MM.1S (cell line): ENCODE data around the gene HOXC6.

ENCODE experiments used
- DNase-seq: peaks from one replicate; pipeline ENCODE4 v3.0.0-alpha.2; 2015
- H2AFZ ChIP-seq: fragments of 300-600 bp; sonication (generic); 2 replicates; pipeline ENCODE4 v1.6.0; 2016; ENCODE audit warnings: antibody characterized with exemption, low read length
- H3F3A ChIP-seq: fragments of 300-600 bp; sonication (generic); 2 replicates; pipeline ENCODE4 v1.6.1; 2016; ENCODE audit warnings: mild to moderate bottlenecking, antibody characterized with exemption, low read length, moderate library complexity, mixed read lengths; ENCODE audit not compliant: insufficient read depth
- H3K27ac ChIP-seq: fragments of 300-600 bp; sonication (generic); 2 replicates; pipeline ENCODE4 v1.5.1; 2016; ENCODE audit warnings: mild to moderate bottlenecking, low read length
- H3K27me3 ChIP-seq: fragments of 300-600 bp; sonication (generic); replicated peaks from 2 replicates; pipeline ENCODE4 v1.6.0; 2016; ENCODE audit warnings: low read length; ENCODE audit not compliant: insufficient read depth
- H3K36me3 ChIP-seq: fragments of 300-600 bp; sonication (generic); replicated peaks from 2 replicates; pipeline ENCODE4 v1.6.1; 2016; ENCODE audit warnings: mild to moderate bottlenecking, low read length, mixed read lengths; ENCODE audit not compliant: insufficient read depth
- H3K4me1 ChIP-seq: fragments of 300-600 bp; sonication (generic); 2 replicates; pipeline ENCODE4 v1.6.1; 2016; ENCODE audit warnings: low read length, mixed read lengths
- H3K4me2 ChIP-seq: fragments of 300-600 bp; sonication (generic); 2 replicates; pipeline ENCODE4 v1.6.0; 2016; ENCODE audit warnings: low read depth, low read length
- H3K4me3 ChIP-seq: fragments of 300-600 bp; sonication (generic); 2 replicates; pipeline ENCODE4 v1.5.1; 2016; ENCODE audit warnings: low read length, mixed read lengths
- H3K79me2 ChIP-seq: fragments of 300-600 bp; sonication (generic); 2 replicates; pipeline ENCODE4 v1.6.1; 2016; ENCODE audit warnings: mixed run types, low read length, mixed read lengths
- H3K9ac ChIP-seq: fragments of 300-600 bp; sonication (generic); 2 replicates; pipeline ENCODE4 v1.6.1; 2016; ENCODE audit warnings: low read length, mixed read lengths
- H3K9me2 ChIP-seq: fragments of 300-600 bp; sonication (generic); replicated peaks from 2 replicates; pipeline ENCODE4 v1.6.1; 2016; ENCODE audit warnings: mild to moderate bottlenecking, low read length, mixed read lengths; ENCODE audit not compliant: insufficient read depth
- H3K9me3 ChIP-seq: fragments of 300-600 bp; sonication (generic); replicated peaks from 2 replicates; pipeline ENCODE4 v1.6.1; 2016; ENCODE audit warnings: mild to moderate bottlenecking, low read length, mixed read lengths; ENCODE audit not compliant: insufficient read depth
- H4K20me1 ChIP-seq: fragments of 300-600 bp; sonication (generic); 2 replicates; pipeline ENCODE4 v1.6.1; 2016; ENCODE audit warnings: mild to moderate bottlenecking, low read length, moderate library complexity, mixed read lengths; ENCODE audit not compliant: insufficient read depth
- EZH2 ChIP-seq: fragments of 300-600 bp; sonication (generic); optimal IDR thresholded peaks from 2 replicates; pipeline ENCODE3; 2017; ENCODE audit warnings: low read depth, mild to moderate bottlenecking, antibody characterized with exemption, low read length, mixed read lengths
- EZH2phosphoT487 ChIP-seq: fragments of 300-600 bp; sonication (generic); IDR thresholded peaks from 2 replicates; pipeline ENCODE4 v1.6.1; 2018; ENCODE audit warnings: antibody characterized with exemption, low read length
- TF ChIP-seq, protein P1 (sequence below): fragments of 300-600 bp; sonication (generic); IDR thresholded peaks from 2 replicates; pipeline ENCODE4 v1.5.1; 2016; ENCODE audit warnings: antibody characterized with exemption, low read length, mixed read lengths

Gene HOXC6

DNA sequence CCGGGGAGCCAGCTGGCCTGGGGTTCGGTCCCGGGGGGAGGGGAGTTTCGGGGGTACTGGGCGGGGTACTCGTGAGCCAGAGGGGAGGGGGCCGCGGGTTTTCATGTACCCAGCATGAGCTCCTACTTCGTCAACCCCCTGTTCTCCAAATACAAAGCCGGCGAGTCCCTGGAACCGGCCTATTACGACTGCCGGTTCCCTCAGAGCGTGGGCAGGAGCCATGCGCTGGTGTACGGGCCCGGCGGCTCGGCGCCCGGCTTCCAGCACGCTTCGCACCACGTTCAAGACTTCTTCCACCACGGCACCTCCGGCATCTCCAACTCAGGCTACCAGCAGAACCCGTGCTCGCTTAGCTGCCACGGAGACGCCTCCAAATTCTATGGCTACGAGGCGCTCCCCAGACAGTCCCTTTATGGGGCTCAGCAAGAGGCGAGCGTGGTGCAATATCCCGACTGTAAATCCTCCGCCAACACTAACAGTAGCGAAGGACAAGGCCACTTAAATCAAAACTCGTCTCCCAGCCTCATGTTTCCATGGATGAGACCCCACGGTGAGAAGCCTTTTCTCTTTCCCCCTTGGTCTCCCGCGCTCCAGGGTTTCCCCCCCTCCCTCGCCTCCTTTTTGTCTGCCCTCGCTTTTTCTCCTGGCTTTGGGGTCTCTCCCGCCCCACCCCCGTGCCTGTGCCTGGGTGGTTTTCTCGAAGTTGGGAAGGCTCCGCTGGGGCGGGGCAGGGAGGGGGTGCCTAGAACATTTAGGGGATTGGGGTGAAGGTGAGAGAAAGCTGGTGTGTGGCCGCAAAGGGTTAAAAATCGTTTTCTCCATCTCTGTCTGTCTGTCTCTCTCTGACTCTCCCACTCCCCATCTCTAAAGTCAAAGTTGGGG lies 18.8 kb upstream of the HOXC6 start:
- no peaks in the 10 kb centered on the region for H3K79me2 ChIP-seq
- no peaks in the 10 kb centered on the region for H4K20me1 ChIP-seq
- no peak overlapping the region for H3K9ac ChIP-seq
- no peaks in the 10 kb centered on the region for H3F3A ChIP-seq
- no peak overlapping the region for H3K4me2 ChIP-seq
- H2AFZ ChIP-seq = no peak overlapping the region
- H3K4me1 ChIP-seq = 0 out of 2 replicates have a peak, but pooled peaks cover 5% of the 10 kb centered on the region
- peak; percentile 96 for TF ChIP-seq EZH2
- TF ChIP-seq, protein P1, sequence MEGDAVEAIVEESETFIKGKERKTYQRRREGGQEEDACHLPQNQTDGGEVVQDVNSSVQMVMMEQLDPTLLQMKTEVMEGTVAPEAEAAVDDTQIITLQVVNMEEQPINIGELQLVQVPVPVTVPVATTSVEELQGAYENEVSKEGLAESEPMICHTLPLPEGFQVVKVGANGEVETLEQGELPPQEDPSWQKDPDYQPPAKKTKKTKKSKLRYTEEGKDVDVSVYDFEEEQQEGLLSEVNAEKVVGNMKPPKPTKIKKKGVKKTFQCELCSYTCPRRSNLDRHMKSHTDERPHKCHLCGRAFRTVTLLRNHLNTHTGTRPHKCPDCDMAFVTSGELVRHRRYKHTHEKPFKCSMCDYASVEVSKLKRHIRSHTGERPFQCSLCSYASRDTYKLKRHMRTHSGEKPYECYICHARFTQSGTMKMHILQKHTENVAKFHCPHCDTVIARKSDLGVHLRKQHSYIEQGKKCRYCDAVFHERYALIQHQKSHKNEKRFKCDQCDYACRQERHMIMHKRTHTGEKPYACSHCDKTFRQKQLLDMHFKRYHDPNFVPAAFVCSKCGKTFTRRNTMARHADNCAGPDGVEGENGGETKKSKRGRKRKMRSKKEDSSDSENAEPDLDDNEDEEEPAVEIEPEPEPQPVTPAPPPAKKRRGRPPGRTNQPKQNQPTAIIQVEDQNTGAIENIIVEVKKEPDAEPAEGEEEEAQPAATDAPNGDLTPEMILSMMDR = no peak
- no peaks in the 10 kb centered on the region for H3K9me2 ChIP-seq
- no peak for DNase-seq
- peaks cover 95% of the 10 kb centered on the region for H3K27me3 ChIP-seq
- no peaks in the 10 kb centered on the region for H3K9me3 ChIP-seq
- no peak overlapping the region for H3K27ac ChIP-seq
- H3K4me3 ChIP-seq = no peak overlapping the region
- no peaks in the 10 kb centered on the region for H3K36me3 ChIP-seq

DNA sequence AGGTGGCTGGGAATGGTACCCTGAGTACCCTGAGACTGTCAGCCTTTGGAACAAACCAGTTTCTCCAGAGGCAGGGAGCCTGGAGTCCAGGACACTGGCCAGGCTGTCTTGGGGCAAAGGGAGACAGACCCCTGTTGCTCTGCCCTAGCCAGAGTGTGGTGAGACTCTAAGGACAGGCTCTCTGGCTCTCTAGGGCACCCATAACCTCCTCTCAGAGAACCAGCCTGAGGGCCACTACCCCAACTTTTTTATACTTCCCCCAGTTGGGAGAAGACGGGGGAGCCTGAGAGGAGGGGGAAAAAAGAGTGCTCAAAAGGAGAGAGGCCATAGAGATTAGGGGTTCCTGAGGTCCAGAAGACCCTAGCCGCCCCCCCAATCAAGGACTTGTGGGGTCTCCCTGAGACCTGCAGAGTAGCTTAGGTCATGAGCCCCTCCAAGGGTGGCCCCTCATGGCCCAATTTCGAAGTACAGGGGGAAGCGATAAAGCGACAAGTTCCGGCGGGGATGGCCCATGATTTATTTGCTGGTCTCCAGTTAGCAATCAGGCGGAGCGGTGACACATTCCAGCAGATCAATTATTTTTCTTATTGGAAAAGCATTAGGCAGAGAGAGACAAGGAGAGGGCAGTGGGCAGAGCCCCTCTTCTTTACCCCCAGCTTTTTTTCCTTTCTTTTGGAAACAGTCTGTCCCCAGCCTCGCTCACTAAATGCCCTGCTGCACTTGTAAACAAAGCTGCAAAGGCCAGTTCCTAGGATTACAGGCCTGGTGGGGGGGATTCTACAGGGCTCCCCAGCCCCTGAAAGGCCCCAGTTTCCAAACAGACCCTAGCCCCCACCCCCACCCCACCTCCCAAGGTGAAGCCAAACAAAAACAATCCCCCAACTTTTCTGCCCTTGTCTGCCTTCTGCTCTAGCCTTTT lies 17.9 kb upstream of the HOXC6 start:
- Histone ChIP-seq H3K4me3 (no peak overlapping the region), H2AFZ (no peak overlapping the region), H3K79me2 (no peaks in the 10 kb centered on the region), H4K20me1 (no peaks in the 10 kb centered on the region), H3K4me1 (0 out of 2 replicates have a peak, but pooled peaks cover 5% of the 10 kb centered on the region), H3K27me3 (peaks cover 95% of the 10 kb centered on the region), H3K4me2 (peak overlapping the region; percentile 35; the same call in 1 of the 2 replicates), H3K9me3 (no peaks in the 10 kb centered on the region), H3K9ac (no peak overlapping the region), H3K27ac (no peak overlapping the region), H3F3A (no peaks in the 10 kb centered on the region), H3K9me2 (no peaks in the 10 kb centered on the region), H3K36me3 (no peaks in the 10 kb centered on the region)
- no peak for DNase-seq
- TF ChIP-seq, protein P1 = no peak

DNA sequence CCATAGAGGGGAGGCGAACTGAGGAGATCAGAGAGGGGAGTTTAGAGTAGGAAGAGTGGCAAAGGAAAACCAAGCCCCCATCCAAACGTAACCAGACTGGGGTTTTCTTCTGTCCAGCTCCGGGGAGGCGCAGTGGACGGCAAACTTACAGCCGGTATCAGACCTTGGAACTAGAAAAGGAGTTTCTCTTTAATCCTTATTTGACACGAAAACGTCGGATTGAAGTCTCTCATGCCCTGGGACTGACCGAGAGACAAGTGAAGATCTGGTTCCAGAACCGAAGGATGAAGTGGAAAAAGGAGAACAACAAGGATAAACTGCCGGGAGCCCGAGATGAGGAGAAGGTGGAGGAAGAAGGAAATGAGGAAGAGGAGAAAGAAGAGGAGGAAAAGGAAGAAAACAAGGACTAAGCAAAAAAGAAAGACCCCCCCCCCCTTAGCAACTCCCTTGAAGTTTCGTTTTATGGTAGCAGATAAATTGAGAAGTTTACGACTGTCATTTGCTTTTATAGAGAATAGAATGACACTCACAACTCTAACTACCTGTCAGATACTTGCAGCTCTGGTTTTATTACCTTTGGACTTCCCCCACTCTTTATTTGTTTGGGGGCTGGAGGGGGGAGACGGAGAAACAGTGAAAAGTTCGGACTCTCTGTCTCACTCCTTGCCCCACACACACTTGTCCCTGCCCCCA lies 17.1 kb upstream of the HOXC6 start:
- no peaks in the 10 kb centered on the region for H3F3A ChIP-seq
- no peaks in the 10 kb centered on the region for H3K9me2 ChIP-seq
- no peak overlapping the region for H3K4me3 ChIP-seq
- 0 out of 2 replicates have a peak, but pooled peaks cover 5% of the 10 kb centered on the region for H3K4me1 ChIP-seq
- H3K27me3 ChIP-seq = peaks cover 96% of the 10 kb centered on the region
- no peaks in the 10 kb centered on the region for H3K9me3 ChIP-seq
- no peak overlapping the region for H2AFZ ChIP-seq
- H3K27ac ChIP-seq = no peak overlapping the region
- peak overlapping the region; percentile 35; the same call in 1 of the 2 replicates for H3K4me2 ChIP-seq
- no peaks in the 10 kb centered on the region for H4K20me1 ChIP-seq
- H3K9ac ChIP-seq = no peak overlapping the region
- TF ChIP-seq, protein P1 = no peak
- TF ChIP-seq EZH2 = no peak
- 0 out of 2 replicates have a peak, but pooled peaks have one; percentile 43 for TF ChIP-seq EZH2phosphoT487
- H3K79me2 ChIP-seq = no peaks in the 10 kb centered on the region
- no peak for DNase-seq
- no peaks in the 10 kb centered on the region for H3K36me3 ChIP-seq
